Endothelial cell of umbilical vein (primary cell): Measurements from ENCODE around the gene FBLN2. TPM values are rescaled to one million over a fixed set of nuclear protein-coding genes. Genes with fewer than 3 reads are reported as not detected.

Experiments used
- BruUV-seq: library from RNA; stranded (reverse); fragments of 400-500 nt; replicated peaks from 2 replicates; lab custom pipeline; 2021; lab: Mats Ljungman, UMichigan
- CTCF ChIA-PET: fragments of 300-600, 350-600 bp; sonication (Branson Sonifier 250); formaldehyde crosslinking; loops from one replicate; lab custom pipeline; 2021; ENCODE audit warnings: antibody characterized with exemption, inconsistent platforms; lab: Charles Lee
- POLR2A ChIA-PET: fragments of 300-600, 350-600 bp; sonication (Branson Sonifier 250); formaldehyde crosslinking; loops from one replicate; lab custom pipeline; 2021; ENCODE audit warnings: antibody characterized with exemption, inconsistent platforms; lab: Charles Lee
- DNase-seq: peaks from one replicate; pipeline ENCODE4 v3.0.0-alpha.2; 2011; ENCODE audit warnings: low read depth, low spot score
- FAIRE-seq: peaks from 2 replicates; lab custom pipeline; 2011; peaks lifted over from hg19 to GRCh38; lab: Jason Lieb, UNC
- H2AFZ ChIP-seq: 2 replicates; pipeline ENCODE4 v1.6.0; 2012; ENCODE audit warnings: low read depth, low read length, control low read depth, inconsistent platforms
- H3K27ac ChIP-seq: 2 replicates; pipeline ENCODE4 v1.5.1; 2011; ENCODE audit warnings: low read depth, mild to moderate bottlenecking, control low read depth, low read length, moderate library complexity; ENCODE audit not compliant: insufficient read depth
- H3K27me3 ChIP-seq, 2 experiments: 2 replicates each; pipeline versions ENCODE4 v1.6.0 to v1.6.1; 2011; ENCODE audit warnings: low read length in 2 of 2, mixed read lengths in 1 of 2; ENCODE audit not compliant: control insufficient read depth in 2 of 2, insufficient read depth in 2 of 2
- H3K36me3 ChIP-seq, 2 experiments: 2 replicates in 1 of 2; 3 replicates in 1 of 2; pipeline ENCODE4 v1.5.1; 2011; ENCODE audit warnings: low read length in 2 of 2, mild to moderate bottlenecking in 1 of 2, moderate library complexity in 1 of 2; ENCODE audit not compliant: control insufficient read depth in 2 of 2, insufficient read depth in 2 of 2; ENCODE audit errors: extremely low read depth in 1 of 2
- H3K4me1 ChIP-seq: 3 replicates; pipeline ENCODE4 v1.5.1; 2011; ENCODE audit warnings: mild to moderate bottlenecking, low read length; ENCODE audit not compliant: control insufficient read depth, insufficient read depth; ENCODE audit errors: extremely low read depth
- H3K4me2 ChIP-seq: 2 replicates; pipeline ENCODE4 v1.6.1; 2011; ENCODE audit warnings: low read length, control low read depth, mixed read lengths; ENCODE audit not compliant: insufficient read depth
- H3K4me3 ChIP-seq, 3 experiments: fragments of 200-600 bp in 1 of 3; sonication (generic), shearing (Covaris generic) in 1 of 3; replicated peaks in 1 of 3; 2 replicates each; pipeline ENCODE4 v1.5.1; 2011 to 2016; ENCODE audit warnings: control low read depth in 3 of 3, low read length in 3 of 3, mild to moderate bottlenecking in 2 of 3, inconsistent platforms in 1 of 3, low read depth in 1 of 3, moderate library complexity in 1 of 3; ENCODE audit not compliant: insufficient read depth in 1 of 3
- H3K79me2 ChIP-seq: 2 replicates; pipeline ENCODE4 v1.6.0; 2012; ENCODE audit warnings: low read length, inconsistent platforms; ENCODE audit not compliant: control insufficient read depth, insufficient read depth
- H3K9ac ChIP-seq: replicated peaks from 2 replicates; pipeline ENCODE3; 2011; ENCODE audit warnings: low read length, control low read depth; ENCODE audit not compliant: insufficient read depth; ENCODE audit errors: extremely low read depth
- H3K9me1 ChIP-seq: replicated peaks from 3 replicates; pipeline ENCODE4 v1.6.0; 2011; ENCODE audit warnings: mild to moderate bottlenecking, low read length; ENCODE audit not compliant: control insufficient read depth, insufficient read depth; ENCODE audit errors: extremely low read depth
- H3K9me3 ChIP-seq: replicated peaks from 2 replicates; pipeline ENCODE4 v1.5.1; 2012; ENCODE audit warnings: low read length, inconsistent platforms; ENCODE audit not compliant: control insufficient read depth, insufficient read depth
- H4K20me1 ChIP-seq: replicated peaks from 2 replicates; pipeline ENCODE3; 2011; ENCODE audit warnings: mild to moderate bottlenecking, low read length; ENCODE audit not compliant: control insufficient read depth, insufficient read depth; ENCODE audit errors: extremely low read depth
- CTCF ChIP-seq, 2 donors: IDR thresholded peaks; 1 replicate in 1 of 2; 2 replicates in 1 of 2; pipeline ENCODE4 v1.5.1; 2011; ENCODE audit warnings: low read length in 2 of 2, mild to moderate bottlenecking in 2 of 2, moderate library complexity in 2 of 2, control low read depth in 1 of 2, inconsistent platforms in 1 of 2, low read depth in 1 of 2; ENCODE audit not compliant: insufficient read depth in 1 of 2; ENCODE audit errors: extremely low read depth in 1 of 2
- EZH2 ChIP-seq: IDR thresholded peaks from 2 replicates; pipeline ENCODE4 v1.6.1; 2012; ENCODE audit warnings: borderline replicate concordance, low read depth, mild to moderate bottlenecking, moderate library complexity, low read length, inconsistent platforms; ENCODE audit not compliant: severe bottlenecking
- FOS ChIP-seq: IDR thresholded peaks from 2 replicates; pipeline ENCODE4 v1.6.1; 2011; ENCODE audit warnings: mild to moderate bottlenecking, low read length, moderate library complexity, borderline replicate concordance; ENCODE audit not compliant: insufficient read depth
- GATA2 ChIP-seq: IDR thresholded peaks from 2 replicates; pipeline ENCODE4 v1.7.0; 2011; ENCODE audit warnings: low read depth, mild to moderate bottlenecking, moderate library complexity, mixed read lengths, low read length; ENCODE audit not compliant: insufficient read length, insufficient read depth
- JUN ChIP-seq: IDR thresholded peaks from 2 replicates; pipeline ENCODE4 v1.6.1; 2011; ENCODE audit warnings: borderline replicate concordance, low read depth; ENCODE audit not compliant: insufficient read length, insufficient read depth
- MAX ChIP-seq: IDR thresholded peaks from 2 replicates; pipeline ENCODE4 v1.6.1; 2011; ENCODE audit not compliant: insufficient read depth, insufficient read length
- MYC ChIP-seq: IDR thresholded peaks from one replicate; pipeline ENCODE4 v1.6.1; 2011; ENCODE audit warnings: mild to moderate bottlenecking, low read depth, low read length
- POLR2A ChIP-seq: IDR thresholded peaks from 2 replicates; pipeline ENCODE4 v1.6.1; 2012; ENCODE audit warnings: low read depth, mild to moderate bottlenecking, control low read depth, low read length
- POLR2AphosphoS5 ChIP-seq: IDR thresholded peaks from 2 replicates; pipeline ENCODE4 v1.6.1; 2012; ENCODE audit warnings: low read depth, mild to moderate bottlenecking, control low read depth, low read length, moderate library complexity; ENCODE audit not compliant: insufficient read depth
- dilution Hi-C: fragments of 300-500 bp; cut with MboI; formaldehyde crosslinking; loops from one replicate; pipeline ENCODE4 v1.15.0; 2019; ENCODE audit warnings: low sequenced_read_pairs; ENCODE audit not compliant: extremely low pct_ligation_motif_present
- intact Hi-C: fragments of 100-400 bp; cut with micrococcal nuclease; formaldehyde crosslinking; loops from one replicate; pipeline ENCODE4 v1.10.0; 2022
- polyA plus RNA-seq, 4 experiments: library from polyadenylated mRNA; depleted of rRNA in 3 of 4; stranded (reverse) in 3 of 4; unstranded in 1 of 4; fragments of >200 nt; gene quantifications; 2 replicates each; pipeline versions ENCODE4 v1.2.1 to v1.2.3, GENCODE V29; 2011 to 2012; ENCODE audit warnings: missing spikeins in 1 of 4
- total RNA-seq: library from RNA; stranded (reverse); gene quantifications from 2 replicates; pipeline ENCODE4 v1.2.3, GENCODE V29; 2021

The FBLN2 gene
- total and polyA plus RNA-seq, 2 donors (not counting 3 experiments of a cell fraction or from before 2014, with no cell fraction given): 1.4 to 1.9 TPM

DNA sequence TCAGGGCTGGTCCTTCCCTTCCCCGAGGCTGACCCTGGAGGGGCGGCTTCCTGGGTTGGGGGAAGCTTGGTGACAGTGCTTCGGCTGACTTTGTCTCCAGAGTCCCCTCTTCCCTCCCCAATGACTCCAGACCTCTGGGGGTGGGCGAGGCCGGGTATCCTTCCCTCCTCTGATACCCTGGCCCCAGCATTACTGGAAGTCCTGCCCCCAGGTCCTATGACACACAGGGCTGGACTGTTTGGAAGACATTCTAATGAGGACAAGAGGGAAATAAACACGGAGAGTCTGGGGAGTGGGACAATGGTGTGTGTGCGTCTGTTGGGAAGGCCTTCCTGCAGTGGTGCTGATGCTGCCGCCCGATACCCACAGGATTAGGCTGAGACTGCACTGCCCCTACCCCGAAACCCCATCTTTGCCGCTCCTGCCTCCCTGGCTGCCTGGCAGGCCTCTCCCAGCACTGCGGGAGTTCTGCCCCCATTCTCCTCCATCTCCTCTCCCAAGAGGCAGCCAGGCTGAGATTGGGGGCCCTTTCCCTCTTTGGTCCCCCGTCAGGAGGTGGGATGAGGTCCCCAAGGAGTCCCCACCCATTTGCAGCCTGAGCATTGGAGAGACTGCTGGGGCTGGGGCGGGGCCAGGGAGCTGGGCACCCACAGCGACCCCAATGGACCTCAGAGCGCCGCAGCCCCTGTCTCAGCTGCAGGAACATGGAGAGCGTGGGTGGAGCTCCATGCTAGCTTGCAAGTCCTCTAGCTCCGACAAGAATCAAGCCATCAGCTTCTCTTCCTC lies 29.7 kb upstream of the FBLN2 start:
- Histone ChIP-seq H3K9me1 (no peaks in the 10 kb centered on the region), H3K4me1 (no peaks in the 10 kb centered on the region), H3K9me3 (no peaks in the 10 kb centered on the region), H2AFZ (no peak overlapping the region), H3K79me2 (no peaks in the 10 kb centered on the region), H3K36me3 (no peaks in the 10 kb centered on the region), H3K27ac (no peak overlapping the region), H3K9ac (no peak overlapping the region), H4K20me1 (no peaks in the 10 kb centered on the region), H3K27me3 (no peaks in the 10 kb centered on the region), H3K4me3 (no peak overlapping the region), H3K4me2 (no peak overlapping the region)
- no TSS peak for BruUV-seq
- FAIRE-seq (no peak), DNase-seq (no peak)
- ChIA-PET CTCF (interaction anchor here (0.7 to 1.2 kb wide), 3 partner anchors 9 to 365 kb away, joined by 3 read pairs; no protein-coding TSS in a partner anchor), POLR2A (no interaction called here)
- intact Hi-C loops (no loop called here), dilution Hi-C loops (no loop called here)
- TF ChIP-seq MYC: no peak
- no peak for TF ChIP-seq POLR2AphosphoS5
- no peak for TF ChIP-seq FOS
- no peak for TF ChIP-seq MAX
- TF ChIP-seq EZH2: no peak
- TF ChIP-seq JUN: no peak
- TF ChIP-seq CTCF (IDR thresholded peaks at IDR 0.05; ENCODE audit: extremely low read depth in 1 of 2, insufficient read depth in 1 of 2, low read depth in 1 of 2, low read length in 2 of 2): no peak
- TF ChIP-seq GATA2: no peak
- TF ChIP-seq POLR2A: no peak
